ENCODE results near the gene SLC37A1.

SLC37A1 gene

DNA sequence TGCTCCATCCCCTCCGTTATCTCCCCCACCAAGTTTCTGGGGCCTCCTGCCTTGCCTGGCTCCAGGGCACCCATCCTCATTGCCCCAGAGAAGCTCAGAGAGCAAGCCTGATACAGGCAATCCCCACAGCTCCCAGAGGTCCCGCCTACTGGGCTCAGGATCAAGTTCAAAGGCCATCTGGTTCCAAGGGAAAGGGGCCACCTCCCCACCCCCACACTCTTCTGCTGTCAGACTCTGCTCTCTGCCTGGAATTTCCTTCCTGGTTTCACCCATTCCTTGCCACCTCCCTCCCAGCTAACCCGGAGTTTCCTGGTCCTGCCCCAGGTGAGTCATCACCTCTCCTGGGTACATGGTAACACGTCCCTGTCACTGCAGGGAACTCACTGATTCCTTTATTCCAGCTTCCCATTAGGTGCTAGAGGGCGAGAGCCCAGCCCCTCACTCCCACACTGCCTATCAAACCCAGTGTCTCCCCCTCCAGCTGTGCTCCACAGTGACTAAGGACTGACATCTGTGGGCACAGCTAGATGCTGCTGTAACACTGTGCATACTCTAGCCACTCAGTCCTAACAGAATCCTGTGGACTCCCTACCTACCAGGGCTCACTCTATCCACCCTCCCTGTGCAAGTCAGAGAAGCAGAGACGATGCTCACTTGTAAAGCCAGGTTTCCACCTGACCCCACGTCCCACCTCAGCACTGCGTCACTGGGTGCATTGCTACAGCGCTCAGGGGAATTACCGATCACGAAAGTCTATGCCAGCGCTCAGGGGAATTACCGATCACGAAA lies 39.4 kb upstream of the SLC37A1 start:
- no peak for TF ChIP-seq ZFX (IDR thresholded peaks at IDR 0.05; ENCODE audit: borderline replicate concordance)
- TF ChIP-seq, protein P1, sequence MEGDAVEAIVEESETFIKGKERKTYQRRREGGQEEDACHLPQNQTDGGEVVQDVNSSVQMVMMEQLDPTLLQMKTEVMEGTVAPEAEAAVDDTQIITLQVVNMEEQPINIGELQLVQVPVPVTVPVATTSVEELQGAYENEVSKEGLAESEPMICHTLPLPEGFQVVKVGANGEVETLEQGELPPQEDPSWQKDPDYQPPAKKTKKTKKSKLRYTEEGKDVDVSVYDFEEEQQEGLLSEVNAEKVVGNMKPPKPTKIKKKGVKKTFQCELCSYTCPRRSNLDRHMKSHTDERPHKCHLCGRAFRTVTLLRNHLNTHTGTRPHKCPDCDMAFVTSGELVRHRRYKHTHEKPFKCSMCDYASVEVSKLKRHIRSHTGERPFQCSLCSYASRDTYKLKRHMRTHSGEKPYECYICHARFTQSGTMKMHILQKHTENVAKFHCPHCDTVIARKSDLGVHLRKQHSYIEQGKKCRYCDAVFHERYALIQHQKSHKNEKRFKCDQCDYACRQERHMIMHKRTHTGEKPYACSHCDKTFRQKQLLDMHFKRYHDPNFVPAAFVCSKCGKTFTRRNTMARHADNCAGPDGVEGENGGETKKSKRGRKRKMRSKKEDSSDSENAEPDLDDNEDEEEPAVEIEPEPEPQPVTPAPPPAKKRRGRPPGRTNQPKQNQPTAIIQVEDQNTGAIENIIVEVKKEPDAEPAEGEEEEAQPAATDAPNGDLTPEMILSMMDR (IDR thresholded peaks at IDR 0.05) = no peak

DNA sequence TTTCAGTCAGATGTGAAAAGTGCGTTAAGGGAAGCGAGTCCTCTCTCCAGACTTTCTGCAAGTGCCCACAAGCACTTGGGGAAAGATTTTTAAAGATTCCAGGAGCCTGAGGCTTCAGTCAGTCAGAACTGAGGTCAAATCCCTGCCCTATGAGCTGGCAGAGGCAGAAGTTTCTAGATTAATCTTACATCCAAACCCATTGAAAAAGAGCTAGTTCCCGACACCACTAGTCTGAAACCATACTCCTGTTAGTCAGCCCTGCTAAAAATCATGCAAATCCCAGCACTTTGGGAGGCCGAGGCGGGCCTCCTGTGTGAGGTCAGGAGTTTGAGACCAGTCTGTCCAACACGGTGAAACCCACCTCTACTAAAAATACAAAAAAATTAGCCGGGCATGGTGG lies 38.6 kb upstream of the SLC37A1 start:
- H3K27ac ChIP-seq = no peak overlapping the region
- no peak for TF ChIP-seq ZFX (IDR thresholded peaks at IDR 0.05; ENCODE audit: borderline replicate concordance)
- TF ChIP-seq, protein P1 (IDR thresholded peaks at IDR 0.05) = no peak

More for the DNA sequence above, 39.4 kb upstream of the SLC37A1 start:
- no peak overlapping the region for H3K27ac ChIP-seq

DNA sequence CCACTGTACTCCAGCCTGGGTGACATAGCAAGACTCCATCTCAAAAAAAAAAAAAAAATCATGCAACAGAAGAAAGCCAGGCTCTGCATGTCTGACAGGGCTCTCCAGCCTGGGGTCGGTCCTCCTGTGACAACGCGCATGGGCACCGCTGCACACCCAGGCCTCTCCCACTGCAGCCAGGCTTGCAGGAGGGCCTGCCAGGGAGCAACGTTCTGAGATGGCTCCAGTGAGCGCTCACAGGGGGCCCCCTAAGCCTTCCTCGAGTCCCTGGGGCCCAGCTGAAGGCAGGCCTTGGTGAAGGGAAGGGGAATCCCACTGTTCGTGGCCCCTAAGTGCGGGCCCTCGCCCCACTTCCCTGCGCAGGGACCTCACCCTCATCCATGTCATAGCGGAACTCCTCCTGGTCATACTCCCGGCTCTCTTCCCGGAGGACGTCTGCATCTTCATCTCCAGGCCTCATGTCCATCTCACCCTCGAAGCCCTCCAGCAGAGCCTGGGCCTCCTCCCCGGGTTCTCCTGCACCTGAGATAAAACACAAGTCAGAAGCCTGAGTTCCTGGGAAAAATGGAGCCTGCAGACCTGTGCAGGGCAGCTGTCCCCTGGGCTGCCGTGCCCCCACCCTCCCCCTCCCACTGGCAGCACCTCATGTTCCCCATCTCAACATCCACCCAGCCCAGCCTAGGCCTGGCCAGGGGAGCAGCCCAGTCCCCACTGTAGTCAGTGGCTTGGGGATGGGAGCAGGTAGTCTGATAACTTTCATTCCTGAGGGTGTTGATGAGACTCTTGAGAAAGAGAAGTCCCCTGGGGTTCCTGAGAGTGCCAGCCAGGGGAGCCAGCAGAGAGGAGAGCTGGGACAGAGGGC lies 37.9 kb upstream of the SLC37A1 start:
- TF ChIP-seq, protein P1 (IDR thresholded peaks at IDR 0.05) = no peak
- no peak for TF ChIP-seq ZFX (IDR thresholded peaks at IDR 0.05; ENCODE audit: borderline replicate concordance)

DNA sequence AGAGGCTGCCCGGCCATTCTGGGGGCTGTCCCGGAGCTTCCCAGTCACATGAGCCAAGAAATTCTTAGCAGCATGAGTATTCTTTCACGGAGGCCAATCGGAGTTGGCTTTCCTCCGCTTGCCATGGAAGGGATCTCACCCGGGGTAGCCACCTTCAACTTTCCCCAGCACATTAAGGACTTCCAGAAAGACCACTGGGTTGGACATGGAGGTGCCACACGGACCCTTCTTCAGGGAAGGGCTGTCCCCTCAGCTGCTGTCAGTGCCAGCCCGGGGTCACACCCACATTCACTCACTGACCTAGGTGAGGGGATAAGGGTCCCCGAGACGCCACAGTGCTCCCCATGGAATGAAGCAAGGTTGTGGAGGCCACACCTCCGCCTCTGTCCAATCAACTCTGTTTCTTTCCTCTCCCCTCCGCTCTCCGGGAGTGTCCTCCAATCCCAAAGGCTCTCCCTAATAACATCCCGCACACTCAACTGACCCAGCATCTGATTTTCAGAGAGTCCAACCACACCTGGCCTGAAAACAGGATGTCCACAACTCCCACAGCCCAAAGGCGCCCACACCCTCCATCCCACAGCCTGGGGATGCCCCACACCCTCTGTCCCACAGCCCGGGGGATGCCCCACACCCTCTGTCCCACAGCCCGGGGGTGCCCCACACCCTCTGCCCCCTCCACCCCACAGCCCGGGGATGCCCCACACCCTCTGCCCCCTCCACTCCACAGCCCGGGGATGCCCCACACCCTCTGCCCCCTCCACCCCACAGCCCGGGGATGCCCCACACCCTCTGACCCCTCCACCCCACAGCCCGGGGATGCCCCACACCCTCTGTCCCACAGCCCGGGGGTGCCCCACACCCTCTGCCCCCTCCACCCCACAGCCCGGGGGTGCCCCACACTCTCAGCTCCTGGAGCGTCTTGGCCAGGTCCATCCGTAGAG lies 37.0 kb upstream of the SLC37A1 start:
- TF ChIP-seq ZFX (IDR thresholded peaks at IDR 0.05; ENCODE audit: borderline replicate concordance) = no peak
- TF ChIP-seq, protein P1 (IDR thresholded peaks at IDR 0.05) = no peak
- no peak overlapping the region for H3K27ac ChIP-seq

More for the DNA sequence above, 37.9 kb upstream of the SLC37A1 start:
- H3K27ac ChIP-seq = no peak overlapping the region

DNA sequence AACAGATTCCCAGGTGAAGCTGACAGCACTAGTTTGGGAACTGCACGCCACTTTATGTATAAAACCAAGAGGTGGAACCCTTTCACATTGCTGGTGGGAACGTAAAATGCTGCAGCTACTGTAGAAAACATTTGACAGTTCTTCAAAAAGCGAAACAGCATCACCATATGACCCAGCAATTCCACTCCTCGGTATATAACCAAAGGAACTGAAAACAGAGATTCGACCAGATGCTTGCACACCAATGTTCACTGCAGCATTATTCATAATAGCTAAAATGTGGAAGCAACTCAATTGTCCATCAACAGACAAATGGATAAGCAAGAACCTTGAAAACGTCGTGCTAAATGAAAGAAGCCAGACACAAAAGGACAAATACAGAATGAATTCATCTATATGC lies 35.1 kb upstream of the SLC37A1 start:
- H3K27ac ChIP-seq = no peak overlapping the region
- TF ChIP-seq, protein P1 (IDR thresholded peaks at IDR 0.05) = no peak
- TF ChIP-seq ZFX (IDR thresholded peaks at IDR 0.05; ENCODE audit: borderline replicate concordance) = no peak

DNA sequence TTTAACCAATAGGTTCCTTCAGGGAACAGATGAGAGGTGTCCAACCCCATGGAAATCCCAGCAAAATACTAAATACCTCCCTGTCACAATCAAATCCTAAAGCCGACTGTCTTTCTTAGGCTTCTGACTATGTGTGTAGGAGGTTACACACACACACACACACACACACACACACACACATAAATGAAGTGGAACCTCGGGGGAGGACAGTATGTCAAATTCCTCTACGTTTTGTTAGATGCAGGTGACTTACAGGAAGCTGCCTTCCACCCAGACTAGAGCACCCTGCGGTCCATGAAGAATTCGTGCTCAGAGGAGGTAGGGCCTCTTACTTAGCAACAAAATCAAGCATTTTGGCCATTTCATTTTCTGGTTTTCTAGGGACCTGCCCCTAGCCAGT lies 34.1 kb upstream of the SLC37A1 start:
- no peak overlapping the region for H3K27ac ChIP-seq
- TF ChIP-seq, protein P1 (IDR thresholded peaks at IDR 0.05) = no peak
- no peak for TF ChIP-seq ZFX (IDR thresholded peaks at IDR 0.05; ENCODE audit: borderline replicate concordance)

All from 22Rv1 (cell line).